HG03196 (cell line): ENCODE results near the gene LACC1.

Experiments
- ATAC-seq: cut with Tn5 transposase; IDR thresholded peaks from one replicate; pipeline ENCODE4 v1.9.1; 2021; ENCODE audit not compliant: unreplicated experiment

LACC1 gene

GRCh38 chr13:43879755-43880181 lies at the start of gene LACC1:
Gene LACC1 (plus strand): TSS chr13:43879904. CDS start chr13:43880986, 1,082 bp downstream.
- peak; percentile 24 for ATAC-seq

- ATAC-seq = no peak
Observed at GRCh38 chr13:43830497-43830881, 49.2 kb upstream of the LACC1 start.

- no peak for ATAC-seq
Observed at GRCh38 chr13:43831088-43831487, 48.6 kb upstream of the LACC1 start.

- ATAC-seq = no peak
Observed at GRCh38 chr13:43835701-43836100, 44.0 kb upstream of the LACC1 start.

GRCh38 chr13:43838909-43839308 lies 40.8 kb upstream of the LACC1 start:
- no peak for ATAC-seq

- no peak for ATAC-seq
Observed at GRCh38 chr13:43846496-43847158, 33.1 kb upstream of the LACC1 start.

GRCh38 chr13:43848001-43848649 lies 31.6 kb upstream of the LACC1 start:
- no peak for ATAC-seq

- no peak for ATAC-seq
Observed at GRCh38 chr13:43850873-43851272, 28.8 kb upstream of the LACC1 start.

- ATAC-seq = no peak
Observed at GRCh38 chr13:43852923-43853404, 26.7 kb upstream of the LACC1 start.

GRCh38 chr13:43861863-43862262 lies 17.8 kb upstream of the LACC1 start:
- ATAC-seq = no peak

- ATAC-seq = no peak
Observed at GRCh38 chr13:43864921-43865320, 14.8 kb upstream of the LACC1 start.

- no peak for ATAC-seq
Observed at GRCh38 chr13:43865892-43866291, 13.8 kb upstream of the LACC1 start.

GRCh38 chr13:43872181-43872580 lies 7.5 kb upstream of the LACC1 start:
- no peak for ATAC-seq

GRCh38 chr13:43874504-43875092 lies 5.1 kb upstream of the LACC1 start:
- ATAC-seq = no peak

GRCh38 chr13:43876366-43876765 lies 3.3 kb upstream of the LACC1 start:
- ATAC-seq = no peak

GRCh38 chr13:43877326-43877725 lies 2.4 kb upstream of the LACC1 start:
- no peak for ATAC-seq

- ATAC-seq = no peak
Observed at GRCh38 chr13:43877766-43878165, 1.9 kb upstream of the LACC1 start.

- ATAC-seq = peak; percentile 74
Observed at GRCh38 chr13:43878892-43879754, 581 bp upstream of the LACC1 start, which contains the start of gene CCDC122. Gene CCDC122 (minus strand): TSS chr13:43879740. CDS start chr13:43869376, 10,364 bp downstream.

- ATAC-seq = peak; percentile 7
Observed at GRCh38 chr13:43880214-43880855, 631 bp downstream of the LACC1 start.

- no peak for ATAC-seq
Observed at GRCh38 chr13:43880926-43881325, 1.2 kb downstream of the LACC1 start.

- ATAC-seq = no peak
Observed at GRCh38 chr13:43881580-43881979, 1.9 kb downstream of the LACC1 start.
